OCI-LY3 (cell line): ENCODE data around the gene PFDN1.

Experiments
- H2AFZ ChIP-seq: fragments of 200-600, 300-600 bp; shearing (Covaris generic); 2 replicates; pipeline ENCODE4 v1.6.0; 2014; ENCODE audit warnings: antibody characterized with exemption, low read depth, low read length
- H3K27ac ChIP-seq: fragments of 200-600, 300-600 bp; sonication (generic); 2 replicates; pipeline ENCODE4 v1.5.1; 2014; ENCODE audit warnings: mild to moderate bottlenecking, low read length, moderate library complexity, mixed read lengths
- H3K27me3 ChIP-seq: fragments of 200-600, 300-600 bp; sonication (generic); 2 replicates; pipeline ENCODE4 v1.6.1; 2014; ENCODE audit warnings: low read depth, low read length, mixed read lengths
- H3K36me3 ChIP-seq: fragments of 200-600, 300-600 bp; sonication (generic); replicated peaks from 2 replicates; pipeline ENCODE3; 2014; ENCODE audit warnings: low read depth, low read length, mixed read lengths
- H3K4me1 ChIP-seq: fragments of 300-600, 200-600 bp; sonication (generic); 2 replicates; pipeline ENCODE4 v1.6.1; 2014; ENCODE audit warnings: low read length, mixed read lengths
- H3K4me2 ChIP-seq: fragments of 200-600, 300-600 bp; sonication (generic); 2 replicates; pipeline ENCODE4 v1.6.1; 2014; ENCODE audit warnings: low read length, mixed read lengths
- H3K4me3 ChIP-seq: fragments of 300-600, 200-600 bp; sonication (generic); 2 replicates; pipeline ENCODE4 v1.5.1; 2014; ENCODE audit warnings: antibody characterized with exemption, mild to moderate bottlenecking, low read length, moderate library complexity
- H3K79me2 ChIP-seq: fragments of 300-600, 200-600 bp; shearing (Covaris generic); 2 replicates; pipeline ENCODE4 v1.6.1; 2014; ENCODE audit warnings: mild to moderate bottlenecking, low read length, mixed read lengths
- H3K9ac ChIP-seq: fragments of 300-600, 200-600 bp; shearing (Covaris generic); 2 replicates; pipeline ENCODE4 v1.6.0; 2014; ENCODE audit warnings: mild to moderate bottlenecking, low read length, moderate library complexity
- H3K9me3 ChIP-seq: fragments of 200-600, 300-600 bp; shearing (Covaris generic); 2 replicates; pipeline ENCODE4 v1.6.1; 2014; ENCODE audit warnings: low read length, mixed read lengths; ENCODE audit not compliant: insufficient read depth
- H4K20me1 ChIP-seq: fragments of 200-600, 300-600 bp; sonication (generic); 2 replicates; pipeline ENCODE4 v1.6.1; 2016; ENCODE audit warnings: low read length, mixed read lengths; ENCODE audit not compliant: insufficient read depth
- EZH2phosphoT487 ChIP-seq: fragments of 200-600 bp; shearing (Covaris generic); IDR thresholded peaks from 2 replicates; pipeline ENCODE4 v1.6.1; 2018; ENCODE audit warnings: antibody characterized with exemption, mixed run types, low read depth
- TF ChIP-seq, protein P1 (sequence below): fragments of 200-600, 300-600 bp; sonication (generic); IDR thresholded peaks from 2 replicates; pipeline ENCODE4 v1.5.1; 2014; ENCODE audit warnings: antibody characterized with exemption, low read length, low read depth

PFDN1 gene

DNA sequence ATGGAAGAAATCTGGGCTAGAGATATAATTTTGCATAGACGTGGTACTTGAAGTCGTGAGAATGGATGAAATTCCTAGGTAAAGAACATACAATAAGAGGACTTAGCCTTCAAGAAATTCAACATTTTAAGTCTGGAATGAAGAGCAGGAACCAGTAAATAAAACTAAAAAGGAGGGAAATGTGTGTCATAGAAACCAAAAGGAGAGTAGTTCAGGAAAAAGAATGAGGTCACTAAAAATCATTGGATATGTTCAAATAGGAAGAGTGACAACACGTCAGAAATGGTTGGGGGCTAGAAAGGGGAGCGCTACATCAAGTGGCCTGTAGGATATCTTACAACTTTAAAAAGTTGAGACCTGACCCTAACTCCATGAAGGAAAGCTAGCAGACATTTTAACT lies 44.0 kb downstream of the PFDN1 start:
- no peaks in the 10 kb centered on the region for H3K9me3 ChIP-seq
- H2AFZ ChIP-seq: no peak overlapping the region
- H3K4me2 ChIP-seq: no peak overlapping the region
- no peaks in the 10 kb centered on the region for H3K27me3 ChIP-seq
- H3K4me3 ChIP-seq: no peak overlapping the region
- no peak overlapping the region for H3K9ac ChIP-seq
- no peaks in the 10 kb centered on the region; the same call in 1 of the 2 replicates for H4K20me1 ChIP-seq
- H3K36me3 ChIP-seq: no peaks in the 10 kb centered on the region
- H3K79me2 ChIP-seq: no peaks in the 10 kb centered on the region
- no peaks in the 10 kb centered on the region for H3K4me1 ChIP-seq
- H3K27ac ChIP-seq: no peak overlapping the region
- TF ChIP-seq, protein P1, sequence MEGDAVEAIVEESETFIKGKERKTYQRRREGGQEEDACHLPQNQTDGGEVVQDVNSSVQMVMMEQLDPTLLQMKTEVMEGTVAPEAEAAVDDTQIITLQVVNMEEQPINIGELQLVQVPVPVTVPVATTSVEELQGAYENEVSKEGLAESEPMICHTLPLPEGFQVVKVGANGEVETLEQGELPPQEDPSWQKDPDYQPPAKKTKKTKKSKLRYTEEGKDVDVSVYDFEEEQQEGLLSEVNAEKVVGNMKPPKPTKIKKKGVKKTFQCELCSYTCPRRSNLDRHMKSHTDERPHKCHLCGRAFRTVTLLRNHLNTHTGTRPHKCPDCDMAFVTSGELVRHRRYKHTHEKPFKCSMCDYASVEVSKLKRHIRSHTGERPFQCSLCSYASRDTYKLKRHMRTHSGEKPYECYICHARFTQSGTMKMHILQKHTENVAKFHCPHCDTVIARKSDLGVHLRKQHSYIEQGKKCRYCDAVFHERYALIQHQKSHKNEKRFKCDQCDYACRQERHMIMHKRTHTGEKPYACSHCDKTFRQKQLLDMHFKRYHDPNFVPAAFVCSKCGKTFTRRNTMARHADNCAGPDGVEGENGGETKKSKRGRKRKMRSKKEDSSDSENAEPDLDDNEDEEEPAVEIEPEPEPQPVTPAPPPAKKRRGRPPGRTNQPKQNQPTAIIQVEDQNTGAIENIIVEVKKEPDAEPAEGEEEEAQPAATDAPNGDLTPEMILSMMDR: no peak
- no peak for TF ChIP-seq EZH2phosphoT487

GRCh38 chr5:140258016-140258415 lies 44.9 kb downstream of the PFDN1 start:
- TF ChIP-seq EZH2phosphoT487: no peak
- TF ChIP-seq, protein P1: no peak
- Histone ChIP-seq H3K36me3 (no peaks in the 10 kb centered on the region), H4K20me1 (no peaks in the 10 kb centered on the region; the same call in 1 of the 2 replicates), H3K79me2 (no peaks in the 10 kb centered on the region), H3K4me3 (no peak overlapping the region), H3K27ac (no peak overlapping the region), H3K27me3 (no peaks in the 10 kb centered on the region), H3K4me1 (no peaks in the 10 kb centered on the region), H3K9me3 (no peaks in the 10 kb centered on the region), H2AFZ (no peak overlapping the region), H3K4me2 (no peak overlapping the region), H3K9ac (no peak overlapping the region)

GRCh38 chr5:140256726-140257125 lies 46.2 kb downstream of the PFDN1 start:
- no peak overlapping the region for H3K4me3 ChIP-seq
- TF ChIP-seq EZH2phosphoT487: no peak
- TF ChIP-seq, protein P1: no peak
- H4K20me1 ChIP-seq: peaks cover 9% of the 10 kb centered on the region; the same call in 1 of the 2 replicates
- no peak overlapping the region for H3K4me2 ChIP-seq
- H2AFZ ChIP-seq: no peak overlapping the region
- H3K27ac ChIP-seq: no peak overlapping the region
- no peaks in the 10 kb centered on the region for H3K27me3 ChIP-seq
- H3K4me1 ChIP-seq: peaks cover 7% of the 10 kb centered on the region
- no peaks in the 10 kb centered on the region; the same call in 1 of the 2 replicates for H3K79me2 ChIP-seq
- no peak overlapping the region for H3K9ac ChIP-seq
- peaks cover 3% of the 10 kb centered on the region for H3K36me3 ChIP-seq
- no peaks in the 10 kb centered on the region for H3K9me3 ChIP-seq

GRCh38 chr5:140255460-140256157 lies 47.3 kb downstream of the PFDN1 start:
- Histone ChIP-seq H3K27ac (no peak overlapping the region), H3K4me1 (peaks cover 13% of the 10 kb centered on the region), H3K4me2 (no peak overlapping the region), H3K9ac (no peak overlapping the region), H3K27me3 (no peaks in the 10 kb centered on the region), H3K4me3 (no peak overlapping the region), H2AFZ (no peak overlapping the region), H3K36me3 (peaks cover 3% of the 10 kb centered on the region), H3K79me2 (peaks cover 2% of the 10 kb centered on the region; the same call in 1 of the 2 replicates), H4K20me1 (peaks cover 14% of the 10 kb centered on the region; the same call in 1 of the 2 replicates), H3K9me3 (no peaks in the 10 kb centered on the region)
- no peak for TF ChIP-seq EZH2phosphoT487
- TF ChIP-seq, protein P1: no peak
